ENCODE results near the gene KIRREL3. TPM values are rescaled to one million over a fixed set of nuclear protein-coding genes. Genes with fewer than 3 reads are reported as not detected.

The KIRREL3 gene
- total RNA-seq, result 1.6 and 2.1 TPM in 2 replicates
- 6.8 TPM for polyA plus RNA-seq (2012)

- peak; percentile 48 for DNase-seq (ENCODE audit: low read depth)
Measured at GRCh38 chr11:127000291-127000968, at the start of gene KIRREL3. TSS of gene KIRREL3 (minus strand) at chr11:127000770.

- DNase-seq (ENCODE audit: low read depth), result no peak
Measured at GRCh38 chr11:127050186-127050585, 49.6 kb upstream of the KIRREL3 start.

- DNase-seq (ENCODE audit: low read depth), result no peak
Measured at GRCh38 chr11:127049486-127049885, 48.9 kb upstream of the KIRREL3 start.

DNA sequence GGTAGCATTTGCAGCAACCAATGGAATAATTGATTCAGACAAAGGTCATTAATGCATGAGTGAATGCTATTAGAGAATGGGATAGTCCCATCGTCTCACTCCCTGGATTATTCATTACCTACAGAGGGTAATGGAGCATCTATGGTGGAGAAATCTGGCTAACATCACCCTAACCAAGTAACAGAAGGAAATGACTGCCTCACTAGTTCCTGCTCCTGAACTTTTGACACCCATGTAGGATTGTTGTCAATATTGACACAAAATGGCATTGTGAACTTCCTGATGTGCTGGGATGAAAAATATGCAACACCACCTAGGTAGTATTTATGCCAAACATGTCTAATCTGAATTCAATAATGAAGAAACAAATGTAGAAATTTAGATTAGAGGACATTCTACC lies 44.0 kb upstream of the KIRREL3 start:
- no peak for DNase-seq (ENCODE audit: low read depth)

DNA sequence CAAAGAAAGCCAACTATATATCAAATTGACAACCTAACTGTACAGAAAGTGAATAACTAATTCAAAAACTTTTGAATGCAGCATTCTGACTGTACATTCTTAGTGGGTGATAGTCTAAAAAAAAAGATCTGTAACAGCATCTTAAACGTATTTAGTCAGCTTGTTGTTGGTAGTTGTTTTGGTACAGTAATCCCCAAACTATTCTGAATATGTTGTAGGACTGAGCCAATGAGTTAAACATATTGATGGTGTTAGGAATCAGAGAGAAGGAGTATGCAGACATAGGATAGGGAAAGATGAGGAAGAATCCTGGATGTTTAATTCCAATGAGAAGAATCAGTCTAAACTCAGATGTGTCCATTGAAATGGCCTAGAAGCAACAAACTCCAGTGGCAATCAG lies 41.9 kb upstream of the KIRREL3 start:
- no peak for DNase-seq (ENCODE audit: low read depth)

GRCh38 chr11:127039591-127039990 lies 39.0 kb upstream of the KIRREL3 start:
- no peak for DNase-seq (ENCODE audit: low read depth)

- DNase-seq (ENCODE audit: low read depth), result no peak
Measured at GRCh38 chr11:127037596-127037995, 37.0 kb upstream of the KIRREL3 start.

DNA sequence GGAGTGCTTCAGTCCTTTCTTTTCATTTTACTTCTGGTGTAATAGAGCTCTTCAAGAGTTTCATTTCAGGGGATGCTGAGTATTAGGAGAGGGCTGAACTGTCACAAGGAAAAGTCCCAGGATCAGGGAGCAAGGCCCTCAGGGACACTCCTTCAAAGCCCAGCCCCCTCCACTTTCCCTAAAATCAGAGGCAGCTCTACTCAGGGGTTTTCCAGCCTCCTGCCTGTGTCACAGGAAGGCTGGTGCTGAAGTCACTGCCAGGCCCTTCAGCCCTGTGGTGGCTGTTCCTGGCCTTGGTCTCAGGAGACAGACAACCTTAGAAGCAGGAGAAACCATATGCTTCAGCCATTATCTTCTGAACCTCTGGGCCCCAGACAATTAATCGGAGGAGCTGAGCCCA lies 36.4 kb upstream of the KIRREL3 start:
- DNase-seq (ENCODE audit: low read depth), result no peak

- peak; percentile 18 for DNase-seq (ENCODE audit: low read depth)
Measured at GRCh38 chr11:127035824-127036223, 35.3 kb upstream of the KIRREL3 start.

DNA sequence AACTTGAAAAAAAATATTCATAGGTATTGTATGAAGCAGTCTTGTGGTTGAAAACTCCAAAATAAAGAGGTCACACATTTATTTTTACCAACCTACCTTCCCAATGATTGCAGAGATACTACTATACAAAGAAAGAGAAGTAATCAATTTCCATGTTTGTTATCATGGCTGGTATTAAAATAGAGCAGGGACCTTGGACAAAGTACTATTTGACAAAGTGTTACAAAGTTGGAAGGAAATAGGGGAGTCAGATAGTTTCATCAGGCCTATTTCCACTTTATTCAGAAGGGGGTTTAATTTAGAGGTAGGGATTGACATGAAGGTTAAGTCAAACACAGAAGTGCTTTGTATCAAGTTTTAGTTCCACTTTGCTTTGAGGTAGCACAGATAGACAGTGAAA lies 34.4 kb upstream of the KIRREL3 start:
- DNase-seq (ENCODE audit: low read depth), result no peak

DNA sequence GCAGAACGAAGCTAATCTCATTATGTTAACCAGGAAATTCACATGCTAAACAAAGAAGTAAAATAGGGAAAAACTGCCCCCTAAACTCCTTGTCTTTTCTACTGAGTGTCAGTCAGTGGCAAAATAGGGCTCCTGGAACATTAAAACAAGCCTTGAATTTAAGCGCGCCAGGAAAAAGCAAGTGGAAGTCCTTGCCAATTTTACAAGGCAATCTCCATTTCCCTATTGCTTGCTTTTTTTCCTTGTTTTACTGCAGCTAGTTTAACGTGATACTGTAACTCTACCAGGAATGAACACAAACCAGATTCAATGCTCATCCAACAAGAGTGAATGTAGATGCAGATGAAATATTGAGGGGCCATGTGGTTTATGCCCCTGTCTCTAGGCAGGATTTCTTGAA lies 28.1 kb upstream of the KIRREL3 start:
- DNase-seq (ENCODE audit: low read depth), result no peak

- no peak for DNase-seq (ENCODE audit: low read depth)
Measured at GRCh38 chr11:127027789-127028188, 27.2 kb upstream of the KIRREL3 start.

DNA sequence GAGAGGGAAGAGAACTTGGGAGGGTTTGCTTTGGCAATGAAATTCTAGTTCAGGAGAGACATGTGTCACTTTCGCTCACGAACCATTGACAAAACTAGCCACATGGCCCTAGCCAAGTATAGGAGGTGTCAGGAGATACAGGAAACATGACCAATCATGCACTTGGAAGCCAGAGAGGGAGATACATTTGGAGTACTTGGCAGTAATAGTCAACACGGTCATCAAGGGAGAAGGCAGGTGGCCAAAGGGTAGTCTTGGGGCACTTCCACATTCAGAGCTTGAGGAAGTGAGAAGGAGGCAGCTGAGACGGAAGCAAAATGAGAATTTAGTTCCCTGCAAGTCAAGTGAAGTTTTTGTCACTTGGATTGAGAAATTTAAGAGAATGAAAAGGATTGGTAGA lies 26.4 kb upstream of the KIRREL3 start:
- DNase-seq (ENCODE audit: low read depth), result peak; percentile 14

DNA sequence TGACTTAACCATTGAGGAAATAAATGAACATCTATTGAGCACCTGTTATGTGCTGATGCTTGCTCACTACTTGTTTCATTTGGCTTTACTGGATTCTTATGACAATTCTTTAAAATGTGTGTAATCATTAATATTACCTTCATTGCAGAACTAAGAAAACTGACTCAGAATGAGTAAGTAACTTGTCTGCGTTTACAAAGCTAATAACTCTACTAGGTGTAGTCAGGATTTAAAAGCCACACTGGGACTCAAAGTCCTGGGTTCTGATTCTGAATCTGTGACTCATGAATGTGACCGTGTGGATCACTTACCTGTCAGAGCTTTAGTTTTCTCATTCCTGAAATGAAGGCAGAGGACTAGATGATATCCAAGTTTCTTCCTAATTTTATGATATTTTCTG lies 23.4 kb upstream of the KIRREL3 start:
- DNase-seq (ENCODE audit: low read depth), result no peak

DNA sequence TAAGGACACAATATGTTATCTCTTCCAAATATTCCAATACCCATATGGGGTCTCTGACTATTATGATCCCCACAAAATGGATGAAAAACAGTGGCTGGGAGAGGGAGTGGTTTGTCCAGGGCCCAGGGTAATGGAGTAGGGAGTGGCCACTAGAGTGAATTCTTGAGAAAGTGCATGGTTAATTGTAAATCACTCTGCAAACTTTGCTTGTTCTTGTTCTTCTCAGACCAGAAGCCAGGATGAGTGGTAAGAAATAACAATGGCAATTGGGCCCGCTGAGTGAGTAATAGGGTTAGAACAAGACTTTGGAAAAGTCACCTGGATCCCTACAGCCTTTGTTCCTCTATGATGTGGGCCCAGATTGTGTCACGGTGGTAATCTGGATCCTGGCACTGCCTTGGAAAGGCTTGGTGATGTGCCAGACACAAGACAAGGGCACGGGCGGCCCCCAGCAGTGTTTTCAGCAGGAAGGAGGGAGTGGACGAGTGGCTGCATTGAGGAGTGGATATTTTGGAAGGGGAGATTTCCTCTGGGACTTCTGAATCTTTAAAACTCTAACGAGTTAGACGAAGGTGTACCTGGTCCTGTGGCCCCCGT lies 18.2 kb upstream of the KIRREL3 start:
- no peak for DNase-seq (ENCODE audit: low read depth)

DNA sequence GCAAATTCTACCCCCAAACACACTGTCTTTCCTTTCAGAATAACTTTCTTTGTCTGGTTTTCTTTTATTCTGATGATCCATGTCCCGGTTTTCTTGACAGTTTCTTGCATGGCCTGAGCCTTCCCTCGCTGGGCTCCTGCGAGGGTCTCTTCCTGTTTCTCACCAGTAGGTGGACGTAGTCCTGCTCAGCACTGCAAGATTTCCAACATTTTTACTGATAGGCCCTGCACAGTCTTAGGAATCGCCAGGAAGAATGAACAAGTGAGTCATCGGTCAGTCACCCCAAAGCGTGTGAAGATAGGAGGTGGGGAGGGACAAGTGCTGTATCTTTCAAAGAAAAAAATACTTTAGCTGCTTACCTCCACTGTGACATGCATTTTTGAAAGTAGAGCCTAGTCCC lies 16.9 kb upstream of the KIRREL3 start:
- DNase-seq (ENCODE audit: low read depth), result peak; percentile 55

DNA sequence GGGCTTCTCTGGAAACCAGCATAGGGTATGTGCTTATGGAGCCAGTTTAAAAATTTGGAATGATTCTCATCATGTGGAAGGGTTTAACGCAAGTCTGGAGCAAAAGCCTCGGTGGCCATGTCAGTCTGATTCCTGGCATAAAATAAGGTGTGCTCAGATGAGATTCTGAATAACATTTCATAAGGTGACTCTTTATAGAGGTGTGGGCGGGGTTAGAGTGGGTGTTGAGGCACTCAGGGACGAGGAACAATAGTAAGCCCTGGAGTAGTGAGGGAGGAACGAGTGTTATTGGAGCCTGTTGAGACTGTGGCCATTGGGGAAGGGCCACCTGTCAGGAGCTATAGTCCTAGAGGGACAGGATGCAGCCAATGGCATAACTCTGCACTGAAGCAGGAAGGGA lies 13.0 kb upstream of the KIRREL3 start:
- no peak for DNase-seq (ENCODE audit: low read depth)

- DNase-seq (ENCODE audit: low read depth), result no peak
Measured at GRCh38 chr11:127006311-127006710, 5.7 kb upstream of the KIRREL3 start.

- peak; percentile 33 for DNase-seq (ENCODE audit: low read depth)
Measured at GRCh38 chr11:127003260-127003981, 2.9 kb upstream of the KIRREL3 start.

GRCh38 chr11:127002669-127003259 lies 2.2 kb upstream of the KIRREL3 start:
- no peak for DNase-seq (ENCODE audit: low read depth)

GRCh38 chr11:127000981-127001380 lies 411 bp upstream of the KIRREL3 start:
- DNase-seq (ENCODE audit: low read depth), result no peak

DNA sequence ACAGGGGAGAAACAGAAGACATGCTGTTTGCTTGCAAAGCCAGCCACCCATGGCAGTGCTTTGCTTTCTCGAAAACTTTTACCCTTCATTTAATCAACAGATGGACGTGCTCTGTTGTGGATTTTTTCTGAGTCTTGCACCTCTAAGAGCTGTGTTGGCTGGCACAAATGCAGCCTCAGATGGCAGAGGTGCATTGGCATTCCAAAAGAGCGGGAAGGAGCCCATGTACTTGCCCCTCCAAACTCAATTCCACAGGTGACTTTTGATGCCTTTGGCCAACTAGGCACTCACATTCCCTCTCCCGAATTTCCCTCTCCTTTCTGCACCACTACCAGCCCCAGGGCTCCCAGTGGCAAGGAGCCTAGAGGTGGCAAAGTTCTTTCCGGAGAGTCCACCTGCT lies 1.2 kb downstream of the KIRREL3 start:
- no peak for DNase-seq (ENCODE audit: low read depth)
